Psoas muscle (tissue), 8 donors: ENCODE data around the gene NAT16. TPM values are rescaled to one million over a fixed set of nuclear protein-coding genes. Genes with fewer than 3 reads are reported as not detected.
"Not testable (repeated sequence)": the region's sequence is repeated elsewhere in the genome, so short reads cannot be mapped to it uniquely, and the experiment has no call there.

Experiments used
- ATAC-seq, 4 donors: fragments of 200-7000 bp; cut with Tn5 transposase; one replicate each; pipeline ENCODE4 v1.9.1; 2020; ENCODE audit warnings: moderate library complexity in 3 of 4, mild to moderate bottlenecking in 2 of 4
- DNase-seq, 2 donors: peaks; one replicate each; pipeline ENCODE4 v3.0.0-alpha.2; 2020
- H3K27ac ChIP-seq: fragments of 200-600 bp; one replicate; pipeline ENCODE4 v1.8.0; 2022
- H3K27me3 ChIP-seq, 3 donors: fragments of 200-600 bp in 1 of 3; one replicate each; pipeline versions ENCODE4 v1.6.1 to v1.8.0; 2013 to 2022; ENCODE audit warnings: low read length in 2 of 3, mild to moderate bottlenecking in 2 of 3, moderate library complexity in 1 of 3; ENCODE audit not compliant: insufficient read depth in 3 of 3
- H3K36me3 ChIP-seq, 2 donors: fragments of 200-600 bp in 1 of 2; one replicate each; pipeline versions ENCODE4 v1.6.1 to v1.8.0; 2013 to 2022; ENCODE audit warnings: low read depth in 1 of 2, mild to moderate bottlenecking in 1 of 2, moderate library complexity in 1 of 2; ENCODE audit not compliant: insufficient read depth in 1 of 2
- H3K4me1 ChIP-seq: fragments of 200-600 bp; one replicate; pipeline ENCODE4 v1.8.0; 2022
- H3K4me3 ChIP-seq: fragments of 200-600 bp; one replicate; pipeline ENCODE4 v1.8.0; 2022; ENCODE audit warnings: mild to moderate bottlenecking
- H3K9me3 ChIP-seq: fragments of 200-600 bp; one replicate; pipeline ENCODE4 v1.8.0; 2022
- WGBS, 3 donors: extraction: QIAGEN DNeasy Blood & Tissue Kit; methylation state at CpG; one replicate each; pipeline versions ENCODE4 v1.1.6 to v1.1.7; 2013; 5-methylcytosine and 5-hydroxymethylcytosine counted together
- intact Hi-C, 2 donors: fragments of 100-400 bp; cut with DNase I; formaldehyde crosslinking; loops; one replicate each; pipeline versions ENCODE4 v1.11.0 to v1.14.2; 2022
- polyA plus RNA-seq, 3 donors: library from polyadenylated mRNA; stranded (reverse); fragments of 200-250 nt; gene quantifications; one replicate each; pipeline ENCODE4 v1.2.3, GENCODE V29; 2013
- total RNA-seq, 4 donors: library from RNA; stranded (reverse); fragmentation: NEBNext Ultra II Directional in 2 of 4; extraction: Animal tissue kit (Norgen Biotek cat#: 25700) in 2 of 4; gene quantifications; one replicate each; pipeline versions ENCODE4 v1.2.1 to v1.2.4, GENCODE V29; 2021 to 2023
- TF ChIP-seq, protein P1 (sequence below): fragments of 200-600 bp; IDR thresholded peaks from one replicate; pipeline ENCODE4 v1.8.0; 2022; ENCODE audit warnings: antibody characterized with exemption
- donor health status: healthy with polysubstance abuse.
- donor health status: DM: no; HTN: no; CAD: no; lungs with moderate emphysema.
- donor health status: Bipolar disorder and iron deficiency.
- donor health status: healthy.
- donor health status: DM: yes; HTN: yes; CAD: no.
- donor health status: DM: no; HTN: no; CAD: no.
- donor health status: DM: no; HTN: no; CAD: no.
- donor health status: DM: yes; HTN: yes; CAD: no.

The NAT16 gene
- total and polyA plus RNA-seq, 7 donors, result 0.01 TPM; not detected in 6

- TF ChIP-seq, protein P1, sequence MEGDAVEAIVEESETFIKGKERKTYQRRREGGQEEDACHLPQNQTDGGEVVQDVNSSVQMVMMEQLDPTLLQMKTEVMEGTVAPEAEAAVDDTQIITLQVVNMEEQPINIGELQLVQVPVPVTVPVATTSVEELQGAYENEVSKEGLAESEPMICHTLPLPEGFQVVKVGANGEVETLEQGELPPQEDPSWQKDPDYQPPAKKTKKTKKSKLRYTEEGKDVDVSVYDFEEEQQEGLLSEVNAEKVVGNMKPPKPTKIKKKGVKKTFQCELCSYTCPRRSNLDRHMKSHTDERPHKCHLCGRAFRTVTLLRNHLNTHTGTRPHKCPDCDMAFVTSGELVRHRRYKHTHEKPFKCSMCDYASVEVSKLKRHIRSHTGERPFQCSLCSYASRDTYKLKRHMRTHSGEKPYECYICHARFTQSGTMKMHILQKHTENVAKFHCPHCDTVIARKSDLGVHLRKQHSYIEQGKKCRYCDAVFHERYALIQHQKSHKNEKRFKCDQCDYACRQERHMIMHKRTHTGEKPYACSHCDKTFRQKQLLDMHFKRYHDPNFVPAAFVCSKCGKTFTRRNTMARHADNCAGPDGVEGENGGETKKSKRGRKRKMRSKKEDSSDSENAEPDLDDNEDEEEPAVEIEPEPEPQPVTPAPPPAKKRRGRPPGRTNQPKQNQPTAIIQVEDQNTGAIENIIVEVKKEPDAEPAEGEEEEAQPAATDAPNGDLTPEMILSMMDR, result no peak
- Histone ChIP-seq H3K27me3 (peaks cover 0 to 60% (median 3%) of the 10 kb centered on the region in 3 donors), H3K4me3 (peak overlapping the region; percentile 56), H3K27ac (peak overlapping the region; percentile 74), H3K4me1 (peaks cover 12% of the 10 kb centered on the region), H3K36me3 (no peaks in the 10 kb centered on the region), H3K9me3 (no peaks in the 10 kb centered on the region)
- ATAC-seq (peak; percentile 59 to 79 (median 67)), DNase-seq (peak; percentile 82)
- WGBS, 3 donors, result 19 to 22% (median 20%) methylated on average over 17 of the region's 17 CpGs
- intact Hi-C loops, result no loop called here
These were observed 57.8 kb downstream of the NAT16 start for GRCh38 chr7:101121991-101122932.

GRCh38 chr7:101121631-101121990 is 58.5 kb downstream of the NAT16 start:
- peaks cover 0 to 57% (median 2%) of the 10 kb centered on the region in 3 donors for H3K27me3 ChIP-seq
- H3K9me3 ChIP-seq, intact Hi-C loops, DNase-seq, H3K36me3 ChIP-seq, ATAC-seq, H3K27ac ChIP-seq: not testable (repeated sequence)
- peak overlapping the region; percentile 56 for H3K4me3 ChIP-seq
- 61 to 65% (median 62%) methylated on average over 8 of the region's 9 CpGs for WGBS, 3 donors
- H3K4me1 ChIP-seq, result peaks cover 12% of the 10 kb centered on the region

Other genes with a start within 250 kb of the NAT16 start
- gene MUC3A, start 230.8 kb downstream of the NAT16 start, total RNA-seq, result under 1 TPM; 0.10 to 0.79 (median 0.30) TPM
- gene MUC3A, start 230.8 kb downstream of the NAT16 start, polyA plus RNA-seq, result under 1 TPM; 0.22 to 0.37 (median 0.30) TPM
- gene MUC12, start 210.7 kb downstream of the NAT16 start, total RNA-seq, result under 1 TPM in 2 of 4 donors, not detected in 2; 0.02 to 0.13 TPM
- gene MUC12, start 210.7 kb downstream of the NAT16 start, polyA plus RNA-seq, result under 1 TPM in 1 of 3 donors, not detected in 2; 0.09 TPM
- under 1 TPM in 1 of 4 donors, not detected in 3; 0.02 TPM for gene MUC17, start 160.2 kb downstream of the NAT16 start, total RNA-seq
- under 1 TPM in 1 of 3 donors, not detected in 2; 0.03 TPM for gene MUC17, start 160.2 kb downstream of the NAT16 start, polyA plus RNA-seq
- 10 to 100 TPM; 10.1 to 15.7 (median 13.8) TPM for gene TRIM56, start 94.8 kb downstream of the NAT16 start, total RNA-seq
- gene TRIM56, start 94.8 kb downstream of the NAT16 start, polyA plus RNA-seq, result 10 to 100 TPM in 1 of 3 donors, 1 to 10 TPM in 2; 3.2 to 13.3 (median 5.8) TPM
- 10 to 100 TPM in 1 of 4 donors, 1 to 10 TPM in 3; 7.1 to 14.4 (median 7.4) TPM for gene SERPINE1, start 53.2 kb downstream of the NAT16 start, total RNA-seq
- 100 to 1,000 TPM in 1 of 3 donors, 1 to 10 TPM in 2; 4.3 to 269 (median 5.9) TPM for gene SERPINE1, start 53.2 kb downstream of the NAT16 start, polyA plus RNA-seq
- gene AP1S1, start 25.8 kb downstream of the NAT16 start, total RNA-seq, result 1 to 10 TPM; 5.7 to 7.1 (median 6.6) TPM
- 10 to 100 TPM; 11.1 to 29.9 (median 17.8) TPM for gene AP1S1, start 25.8 kb downstream of the NAT16 start, polyA plus RNA-seq
- gene VGF, start 14.7 kb downstream of the NAT16 start, total RNA-seq, result under 1 TPM in 1 of 4 donors, not detected in 3; 0.10 TPM
- 1 to 10 TPM in 1 of 3 donors, under 1 TPM in 1, not detected in 1; 0.03 to 4.3 TPM for gene VGF, start 14.7 kb downstream of the NAT16 start, polyA plus RNA-seq
- gene MOGAT3, start 20.7 kb upstream of the NAT16 start, total RNA-seq, result not detected
- not detected for gene MOGAT3, start 20.7 kb upstream of the NAT16 start, polyA plus RNA-seq
- 10 to 100 TPM; 18.5 to 25.4 (median 20.4) TPM for gene PLOD3, start 37.3 kb upstream of the NAT16 start, total RNA-seq
- gene PLOD3, start 37.3 kb upstream of the NAT16 start, polyA plus RNA-seq, result 10 to 100 TPM; 12.9 to 45.4 (median 15.2) TPM
- gene ZNHIT1, start 37.9 kb upstream of the NAT16 start, total RNA-seq, result 10 to 100 TPM; 40.8 to 58.1 (median 48.1) TPM
- 10 to 100 TPM; 65.0 to 89.5 (median 67.6) TPM for gene ZNHIT1, start 37.9 kb upstream of the NAT16 start, polyA plus RNA-seq
- 1 to 10 TPM; 1.0 to 2.1 (median 1.5) TPM for gene CLDN15, start 57.5 kb upstream of the NAT16 start, total RNA-seq
- gene CLDN15, start 57.5 kb upstream of the NAT16 start, polyA plus RNA-seq, result 1 to 10 TPM in 2 of 3 donors, under 1 TPM in 1; 0.52 to 2.2 (median 1.9) TPM
- gene FIS1, start 64.8 kb upstream of the NAT16 start, total RNA-seq, result 100 to 1,000 TPM; 239 to 368 (median 261) TPM
- gene FIS1, start 64.8 kb upstream of the NAT16 start, polyA plus RNA-seq, result 100 to 1,000 TPM; 263 to 341 (median 312) TPM
- gene IFT22, start 141.5 kb upstream of the NAT16 start, total RNA-seq, result 10 to 100 TPM; 18.7 to 26.0 (median 21.5) TPM
- gene IFT22, start 141.5 kb upstream of the NAT16 start, polyA plus RNA-seq, result 10 to 100 TPM; 23.2 to 42.2 (median 27.1) TPM
- gene COL26A1, start 182.6 kb upstream of the NAT16 start, total RNA-seq, result not detected
- under 1 TPM in 1 of 3 donors, not detected in 2; 0.03 TPM for gene COL26A1, start 182.6 kb upstream of the NAT16 start, polyA plus RNA-seq